ENCODE results near the gene AMBRA1. TPM values are rescaled to one million over a fixed set of nuclear protein-coding genes. Genes with fewer than 3 reads are reported as not detected.

The AMBRA1 gene
- total RNA-seq, 1 donor from 2014 or later, result 11.3 TPM

GRCh38 chr11:46512261-46512881 is 81.5 kb downstream of the AMBRA1 start:
- H3K4me3 ChIP-seq (ENCODE audit: low read depth, low read length), result no peak overlapping the region
- DNase-seq (ENCODE audit: low read depth) (no peak), FAIRE-seq (no peak)
- no peaks in the 10 kb centered on the region for H3K27me3 ChIP-seq (ENCODE audit: control insufficient read depth, insufficient read depth, low read length)
- TF ChIP-seq CTCF (IDR thresholded peaks at IDR 0.05; ENCODE audit: insufficient read depth, low read length, severe bottlenecking), result no peak
- peaks cover 7% of the 10 kb centered on the region for H3K36me3 ChIP-seq (ENCODE audit: control insufficient read depth, insufficient read depth, low read length)

- Histone ChIP-seq H3K27me3 (ENCODE audit: control insufficient read depth, insufficient read depth, low read length) (no peaks in the 10 kb centered on the region), H3K36me3 (ENCODE audit: control insufficient read depth, insufficient read depth, low read length) (peaks cover 8% of the 10 kb centered on the region), H3K4me3 (ENCODE audit: low read depth, low read length) (no peak overlapping the region)
- TF ChIP-seq CTCF (IDR thresholded peaks at IDR 0.05; ENCODE audit: insufficient read depth, low read length, severe bottlenecking), result no peak
- DNase-seq (ENCODE audit: low read depth) (no peak), FAIRE-seq (no peak)
Observed at GRCh38 chr11:46511342-46511741, 82.5 kb downstream of the AMBRA1 start.

- no peak for TF ChIP-seq CTCF (IDR thresholded peaks at IDR 0.05; ENCODE audit: insufficient read depth, low read length, severe bottlenecking)
- DNase-seq (ENCODE audit: low read depth) (no peak), FAIRE-seq (no peak)
- H3K36me3 ChIP-seq (ENCODE audit: control insufficient read depth, insufficient read depth, low read length), result peaks cover 10% of the 10 kb centered on the region
- no peaks in the 10 kb centered on the region for H3K27me3 ChIP-seq (ENCODE audit: control insufficient read depth, insufficient read depth, low read length)
- H3K4me3 ChIP-seq (ENCODE audit: low read depth, low read length), result no peak overlapping the region
Observed at GRCh38 chr11:46508360-46508759, 85.5 kb downstream of the AMBRA1 start.

DNA sequence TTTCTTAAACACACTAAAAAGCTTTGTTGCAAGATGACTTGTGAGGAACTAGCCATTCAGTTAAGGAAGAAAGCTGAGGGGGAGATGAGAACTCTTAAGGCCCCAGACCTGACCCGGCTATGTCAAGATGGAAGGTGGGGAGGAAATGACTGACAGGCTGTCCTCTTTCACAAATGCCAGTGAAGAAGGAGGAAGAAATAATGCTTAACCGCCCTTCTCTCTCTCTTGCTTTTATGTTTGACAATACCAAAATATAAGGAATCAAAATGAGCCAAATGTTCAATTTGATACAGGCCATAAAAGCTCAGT is 87.4 kb downstream of the AMBRA1 start:
- no peaks in the 10 kb centered on the region for H3K27me3 ChIP-seq (ENCODE audit: control insufficient read depth, insufficient read depth, low read length)
- TF ChIP-seq CTCF (IDR thresholded peaks at IDR 0.05; ENCODE audit: insufficient read depth, low read length, severe bottlenecking), result no peak
- DNase-seq (ENCODE audit: low read depth) (no peak), FAIRE-seq (no peak)
- H3K4me3 ChIP-seq (ENCODE audit: low read depth, low read length), result no peak overlapping the region
- peaks cover 10% of the 10 kb centered on the region for H3K36me3 ChIP-seq (ENCODE audit: control insufficient read depth, insufficient read depth, low read length)

GRCh38 chr11:46505741-46506482 is 87.9 kb downstream of the AMBRA1 start:
- no peak for DNase-seq (ENCODE audit: low read depth)
- FAIRE-seq, result no peak

More at GRCh38 chr11:46505741-46506482, 87.9 kb downstream of the AMBRA1 start:
- H3K36me3 ChIP-seq (ENCODE audit: control insufficient read depth, insufficient read depth, low read length), result peaks cover 10% of the 10 kb centered on the region
- no peaks in the 10 kb centered on the region for H3K27me3 ChIP-seq (ENCODE audit: control insufficient read depth, insufficient read depth, low read length)
- H3K4me3 ChIP-seq (ENCODE audit: low read depth, low read length), result no peak overlapping the region
- no peak for TF ChIP-seq CTCF (IDR thresholded peaks at IDR 0.05; ENCODE audit: insufficient read depth, low read length, severe bottlenecking)
